H9 (cell line): Measurements from ENCODE around the gene EPYC. TPM values are rescaled to one million over a fixed set of nuclear protein-coding genes. Genes with fewer than 3 reads are reported as not detected.

Experiments used
- DNase-seq: peaks from one replicate; pipeline ENCODE4 v3.0.0-alpha.2; 2017
- H2AFZ ChIP-seq: one replicate; pipeline ENCODE4 v1.6.1; 2013; ENCODE audit warnings: mild to moderate bottlenecking, low read length, control low read depth, moderate library complexity
- H2AK5ac ChIP-seq: 2 replicates; pipeline ENCODE4 v1.6.1; 2013; ENCODE audit warnings: low read length, control low read depth, mixed read lengths; ENCODE audit not compliant: insufficient read length
- H2BK120ac ChIP-seq: one replicate; pipeline ENCODE4 v1.6.1; 2013; ENCODE audit warnings: low read depth, mild to moderate bottlenecking, low read length, control low read depth, inconsistent platforms; ENCODE audit not compliant: poor library complexity, severe bottlenecking
- H2BK12ac ChIP-seq: 2 replicates; pipeline ENCODE4 v1.6.1; 2013; ENCODE audit warnings: low read length, control low read depth, mixed read lengths, low read depth; ENCODE audit not compliant: insufficient read length
- H2BK15ac ChIP-seq: 2 replicates; pipeline ENCODE4 v1.6.1; 2013; ENCODE audit warnings: low read depth, low read length, control low read depth
- H2BK20ac ChIP-seq: one replicate; pipeline ENCODE4 v1.6.1; 2013; ENCODE audit warnings: low read depth, mild to moderate bottlenecking, low read length, control low read depth, inconsistent platforms; ENCODE audit not compliant: poor library complexity, severe bottlenecking
- H2BK5ac ChIP-seq: 2 replicates; pipeline ENCODE4 v1.6.1; 2013; ENCODE audit warnings: low read length, control low read depth, mixed read lengths; ENCODE audit not compliant: insufficient read length
- H3K14ac ChIP-seq: 2 replicates; pipeline ENCODE4 v1.6.1; 2013; ENCODE audit warnings: low read length, control low read depth; ENCODE audit not compliant: insufficient read depth
- H3K18ac ChIP-seq: 2 replicates; pipeline ENCODE4 v1.6.1; 2013; ENCODE audit warnings: low read depth, mild to moderate bottlenecking, mixed read lengths, low read length, control low read depth; ENCODE audit not compliant: insufficient read length
- H3K23ac ChIP-seq: 2 replicates; pipeline ENCODE4 v1.6.1; 2013; ENCODE audit warnings: low read length, control low read depth, mixed read lengths, low read depth; ENCODE audit not compliant: insufficient read length
- H3K23me2 ChIP-seq: 2 replicates; pipeline ENCODE4 v1.6.1; 2013; ENCODE audit warnings: low read depth, mild to moderate bottlenecking, mixed read lengths, low read length, control low read depth; ENCODE audit not compliant: insufficient read length, poor library complexity, severe bottlenecking
- H3K27ac ChIP-seq: 2 replicates; pipeline ENCODE4 v1.5.1; 2013; ENCODE audit warnings: low read length, control low read depth, mixed read lengths, low read depth; ENCODE audit not compliant: insufficient read length
- H3K27me3 ChIP-seq: 2 replicates; pipeline ENCODE4 v1.6.1; 2013; ENCODE audit warnings: low read length, control low read depth, inconsistent platforms; ENCODE audit not compliant: insufficient read depth
- H3K4ac ChIP-seq: 2 replicates; pipeline ENCODE4 v1.6.1; 2013; ENCODE audit warnings: low read depth, mild to moderate bottlenecking, control low read depth, inconsistent platforms, low read length, moderate library complexity
- H3K4me1 ChIP-seq: 2 replicates; pipeline ENCODE4 v1.6.1; 2013; ENCODE audit warnings: low read length, control low read depth, inconsistent platforms; ENCODE audit not compliant: insufficient read depth
- H3K4me2 ChIP-seq: 2 replicates; pipeline ENCODE4 v1.6.1; 2013; ENCODE audit warnings: low read length, control low read depth, mixed read lengths; ENCODE audit not compliant: insufficient read length, insufficient read depth
- H3K56ac ChIP-seq: 2 replicates; pipeline ENCODE4 v1.6.1; 2013; ENCODE audit warnings: low read depth, mild to moderate bottlenecking, mixed read lengths, low read length, control low read depth; ENCODE audit not compliant: insufficient read length
- H3K79me1 ChIP-seq: 2 replicates; pipeline ENCODE4 v1.6.1; 2013; ENCODE audit warnings: low read depth, mild to moderate bottlenecking, moderate library complexity, low read length, control low read depth, inconsistent platforms; ENCODE audit not compliant: insufficient read depth, poor library complexity, severe bottlenecking
- H3K79me2 ChIP-seq: 2 replicates; pipeline ENCODE4 v1.6.1; 2013; ENCODE audit warnings: low read length, control low read depth, inconsistent platforms; ENCODE audit not compliant: insufficient read depth
- H3K9ac ChIP-seq: 2 replicates; pipeline ENCODE4 v1.6.1; 2013; ENCODE audit warnings: low read length, control low read depth, mixed read lengths; ENCODE audit not compliant: insufficient read length; ENCODE audit errors: extremely low read depth
- H3K9me3 ChIP-seq: one replicate; pipeline ENCODE4 v1.6.1; 2013; ENCODE audit warnings: low read depth, low read length, inconsistent platforms; ENCODE audit not compliant: control insufficient read depth
- H3T11ph ChIP-seq: one replicate; pipeline ENCODE4 v1.6.1; 2013; ENCODE audit warnings: mild to moderate bottlenecking, low read length, control low read depth, inconsistent platforms
- H4K20me1 ChIP-seq: one replicate; pipeline ENCODE4 v1.6.1; 2013; ENCODE audit not compliant: control insufficient read depth, insufficient read length, insufficient read depth
- H4K5ac ChIP-seq: 2 replicates; pipeline ENCODE4 v1.6.1; 2013; ENCODE audit warnings: low read depth, mild to moderate bottlenecking, mixed read lengths, low read length, control low read depth; ENCODE audit not compliant: insufficient read length
- H4K8ac ChIP-seq: replicated peaks from 2 replicates; pipeline ENCODE4 v1.6.1; 2013; ENCODE audit warnings: low read length, control low read depth, mixed read lengths, low read depth; ENCODE audit not compliant: insufficient read length
- H4K91ac ChIP-seq: 2 replicates; pipeline ENCODE4 v1.6.1; 2013; ENCODE audit warnings: low read depth, mild to moderate bottlenecking, moderate library complexity, mixed read lengths, low read length, control low read depth; ENCODE audit not compliant: insufficient read length
- H3K27ac Mint-ChIP-seq, 3 experiments: 2 replicates in 2 of 3; 3 replicates in 1 of 3; pipeline ENCODE4 v1.8.0; 2020 to 2021; ENCODE audit warnings: mixed read lengths in 3 of 3, mild to moderate bottlenecking in 1 of 3, moderate library complexity in 1 of 3
- H3K27me3 Mint-ChIP-seq: 2 replicates; pipeline ENCODE4 v1.8.0; 2021; ENCODE audit warnings: low read depth, mild to moderate bottlenecking, moderate library complexity, mixed read lengths
- H3K36me3 Mint-ChIP-seq, 3 experiments: 2 replicates in 2 of 3; 3 replicates in 1 of 3; pipeline ENCODE4 v1.8.0; 2020 to 2021; ENCODE audit warnings: low read depth in 3 of 3, mixed read lengths in 3 of 3; ENCODE audit not compliant: insufficient read depth in 1 of 3
- H3K4me1 Mint-ChIP-seq, 2 experiments: 2 replicates each; pipeline ENCODE4 v1.8.0; 2020; ENCODE audit warnings: mixed read lengths in 2 of 2
- H3K4me3 Mint-ChIP-seq, 2 experiments: 2 replicates in 1 of 2; 3 replicates in 1 of 2; pipeline ENCODE4 v1.8.0; 2020 to 2021; ENCODE audit warnings: mild to moderate bottlenecking in 2 of 2, mixed read lengths in 2 of 2, moderate library complexity in 1 of 2
- H3K9me3 Mint-ChIP-seq, 2 experiments: 2 replicates in 1 of 2; 3 replicates in 1 of 2; pipeline ENCODE4 v1.8.0; 2020; ENCODE audit warnings: mild to moderate bottlenecking in 2 of 2, mixed read lengths in 2 of 2, moderate library complexity in 1 of 2
- CTCF ChIP-seq: fragments of 200-600 bp; sonication (generic); conservative IDR thresholded peaks from 3 replicates; pipeline ENCODE4 v1.8.0; 2021; ENCODE audit warnings: antibody characterized with exemption, mild to moderate bottlenecking
- WGBS: extraction: QIAGEN DNeasy Blood & Tissue Kit; methylation state at CpG from one replicate; pipeline ENCODE4 v1.1.7; 2013; ENCODE audit warnings: missing lambda C conversion rate, low lambda C conversion rate, mixed read lengths; ENCODE audit not compliant: insufficient read length; ENCODE audit errors: extremely low coverage; 5-methylcytosine and 5-hydroxymethylcytosine counted together
- total RNA-seq: library from RNA; stranded (reverse); gene quantifications from 2 replicates; pipeline ENCODE4 v1.2.1, GENCODE V29; 2021

EPYC gene
- total RNA-seq, 1 experiment from 2014 or later = not detected

DNA sequence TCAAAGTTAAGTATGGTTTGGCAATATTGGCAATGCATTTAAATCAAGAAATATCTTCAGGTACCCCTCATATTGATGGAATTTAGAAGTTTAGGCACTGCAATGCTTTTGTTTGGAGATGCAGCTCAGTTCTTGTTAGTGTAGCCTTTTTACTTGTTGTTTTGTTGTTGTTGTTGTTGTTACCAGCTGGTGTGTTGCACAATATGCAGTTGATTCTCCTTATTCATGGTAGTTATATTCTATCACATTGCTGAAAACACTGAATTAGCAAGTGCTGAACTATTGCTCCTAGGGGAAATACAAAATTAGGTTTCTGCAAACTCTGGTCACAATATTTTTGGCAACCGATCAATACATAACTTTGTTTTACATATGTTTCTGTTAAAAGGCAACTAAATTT, 84.5 kb downstream of the EPYC start:
- Mint-ChIP-seq H3K4me1 (peaks cover 8% of the 10 kb centered on the region in 2 experiments), H3K4me3 (no peak overlapping the region), H3K9me3 (no peaks in the 10 kb centered on the region), H3K36me3 (no peaks in the 10 kb centered on the region), H3K27me3 (no peaks in the 10 kb centered on the region; the same call in 1 of the 2 replicates), H3K27ac (no peak overlapping the region)
- Histone ChIP-seq H3K9me3 (no peaks in the 10 kb centered on the region), H2BK12ac (no peak overlapping the region), H3K56ac (no peak overlapping the region), H3K9ac (no peak overlapping the region), H3K79me2 (no peaks in the 10 kb centered on the region), H3K27me3 (no peaks in the 10 kb centered on the region), H4K20me1 (no peaks in the 10 kb centered on the region), H4K8ac (no peak overlapping the region), H4K91ac (no peak overlapping the region), H2BK5ac (no peak overlapping the region), H3K27ac (no peak overlapping the region), H3K4me1 (no peaks in the 10 kb centered on the region), H2BK120ac (no peak overlapping the region), H3K18ac (no peak overlapping the region), H2BK15ac (no peak overlapping the region), H3K14ac (no peak overlapping the region), H2AFZ (no peak overlapping the region), H3T11ph (no peak overlapping the region), H2AK5ac (no peak overlapping the region), H3K23ac (no peak overlapping the region), H3K4ac (no peak overlapping the region), H3K4me2 (no peak overlapping the region), H3K79me1 (no peaks in the 10 kb centered on the region), H3K23me2 (no peaks in the 10 kb centered on the region), H2BK20ac (no peak overlapping the region), H4K5ac (no peak overlapping the region)
- TF ChIP-seq CTCF = no peak
- no peak for DNase-seq
- WGBS = no CpG with 5 or more reads among the region's 1 CpG
